H9 (cell line): ENCODE data around the gene OR5K1. TPM values are rescaled to one million over a fixed set of nuclear protein-coding genes. Genes with fewer than 3 reads are reported as not detected.

Source experiments
- DNase-seq: peaks from one replicate; pipeline ENCODE4 v3.0.0-alpha.2; 2017
- H2AFZ ChIP-seq: one replicate; pipeline ENCODE4 v1.6.1; 2013; ENCODE audit warnings: mild to moderate bottlenecking, low read length, control low read depth, moderate library complexity
- H2AK5ac ChIP-seq: 2 replicates; pipeline ENCODE4 v1.6.1; 2013; ENCODE audit warnings: low read length, control low read depth, mixed read lengths; ENCODE audit not compliant: insufficient read length
- H2BK120ac ChIP-seq: one replicate; pipeline ENCODE4 v1.6.1; 2013; ENCODE audit warnings: low read depth, mild to moderate bottlenecking, low read length, control low read depth, inconsistent platforms; ENCODE audit not compliant: poor library complexity, severe bottlenecking
- H2BK12ac ChIP-seq: 2 replicates; pipeline ENCODE4 v1.6.1; 2013; ENCODE audit warnings: low read length, control low read depth, mixed read lengths, low read depth; ENCODE audit not compliant: insufficient read length
- H2BK15ac ChIP-seq: 2 replicates; pipeline ENCODE4 v1.6.1; 2013; ENCODE audit warnings: low read depth, low read length, control low read depth
- H2BK20ac ChIP-seq: one replicate; pipeline ENCODE4 v1.6.1; 2013; ENCODE audit warnings: low read depth, mild to moderate bottlenecking, low read length, control low read depth, inconsistent platforms; ENCODE audit not compliant: poor library complexity, severe bottlenecking
- H2BK5ac ChIP-seq: 2 replicates; pipeline ENCODE4 v1.6.1; 2013; ENCODE audit warnings: low read length, control low read depth, mixed read lengths; ENCODE audit not compliant: insufficient read length
- H3K14ac ChIP-seq: 2 replicates; pipeline ENCODE4 v1.6.1; 2013; ENCODE audit warnings: low read length, control low read depth; ENCODE audit not compliant: insufficient read depth
- H3K18ac ChIP-seq: 2 replicates; pipeline ENCODE4 v1.6.1; 2013; ENCODE audit warnings: low read depth, mild to moderate bottlenecking, mixed read lengths, low read length, control low read depth; ENCODE audit not compliant: insufficient read length
- H3K23ac ChIP-seq: 2 replicates; pipeline ENCODE4 v1.6.1; 2013; ENCODE audit warnings: low read length, control low read depth, mixed read lengths, low read depth; ENCODE audit not compliant: insufficient read length
- H3K23me2 ChIP-seq: 2 replicates; pipeline ENCODE4 v1.6.1; 2013; ENCODE audit warnings: low read depth, mild to moderate bottlenecking, mixed read lengths, low read length, control low read depth; ENCODE audit not compliant: insufficient read length, poor library complexity, severe bottlenecking
- H3K27ac ChIP-seq: 2 replicates; pipeline ENCODE4 v1.5.1; 2013; ENCODE audit warnings: low read length, control low read depth, mixed read lengths, low read depth; ENCODE audit not compliant: insufficient read length
- H3K27me3 ChIP-seq: 2 replicates; pipeline ENCODE4 v1.6.1; 2013; ENCODE audit warnings: low read length, control low read depth, inconsistent platforms; ENCODE audit not compliant: insufficient read depth
- H3K4ac ChIP-seq: 2 replicates; pipeline ENCODE4 v1.6.1; 2013; ENCODE audit warnings: low read depth, mild to moderate bottlenecking, control low read depth, inconsistent platforms, low read length, moderate library complexity
- H3K4me1 ChIP-seq: 2 replicates; pipeline ENCODE4 v1.6.1; 2013; ENCODE audit warnings: low read length, control low read depth, inconsistent platforms; ENCODE audit not compliant: insufficient read depth
- H3K4me2 ChIP-seq: 2 replicates; pipeline ENCODE4 v1.6.1; 2013; ENCODE audit warnings: low read length, control low read depth, mixed read lengths; ENCODE audit not compliant: insufficient read length, insufficient read depth
- H3K56ac ChIP-seq: 2 replicates; pipeline ENCODE4 v1.6.1; 2013; ENCODE audit warnings: low read depth, mild to moderate bottlenecking, mixed read lengths, low read length, control low read depth; ENCODE audit not compliant: insufficient read length
- H3K79me1 ChIP-seq: 2 replicates; pipeline ENCODE4 v1.6.1; 2013; ENCODE audit warnings: low read depth, mild to moderate bottlenecking, moderate library complexity, low read length, control low read depth, inconsistent platforms; ENCODE audit not compliant: insufficient read depth, poor library complexity, severe bottlenecking
- H3K79me2 ChIP-seq: 2 replicates; pipeline ENCODE4 v1.6.1; 2013; ENCODE audit warnings: low read length, control low read depth, inconsistent platforms; ENCODE audit not compliant: insufficient read depth
- H3K9ac ChIP-seq: 2 replicates; pipeline ENCODE4 v1.6.1; 2013; ENCODE audit warnings: low read length, control low read depth, mixed read lengths; ENCODE audit not compliant: insufficient read length; ENCODE audit errors: extremely low read depth
- H3K9me3 ChIP-seq: one replicate; pipeline ENCODE4 v1.6.1; 2013; ENCODE audit warnings: low read depth, low read length, inconsistent platforms; ENCODE audit not compliant: control insufficient read depth
- H3T11ph ChIP-seq: one replicate; pipeline ENCODE4 v1.6.1; 2013; ENCODE audit warnings: mild to moderate bottlenecking, low read length, control low read depth, inconsistent platforms
- H4K20me1 ChIP-seq: one replicate; pipeline ENCODE4 v1.6.1; 2013; ENCODE audit not compliant: control insufficient read depth, insufficient read length, insufficient read depth
- H4K5ac ChIP-seq: 2 replicates; pipeline ENCODE4 v1.6.1; 2013; ENCODE audit warnings: low read depth, mild to moderate bottlenecking, mixed read lengths, low read length, control low read depth; ENCODE audit not compliant: insufficient read length
- H4K8ac ChIP-seq: replicated peaks from 2 replicates; pipeline ENCODE4 v1.6.1; 2013; ENCODE audit warnings: low read length, control low read depth, mixed read lengths, low read depth; ENCODE audit not compliant: insufficient read length
- H4K91ac ChIP-seq: 2 replicates; pipeline ENCODE4 v1.6.1; 2013; ENCODE audit warnings: low read depth, mild to moderate bottlenecking, moderate library complexity, mixed read lengths, low read length, control low read depth; ENCODE audit not compliant: insufficient read length
- H3K27ac Mint-ChIP-seq, 3 experiments: 2 replicates in 2 of 3; 3 replicates in 1 of 3; pipeline ENCODE4 v1.8.0; 2020 to 2021; ENCODE audit warnings: mixed read lengths in 3 of 3, mild to moderate bottlenecking in 1 of 3, moderate library complexity in 1 of 3
- H3K27me3 Mint-ChIP-seq: 2 replicates; pipeline ENCODE4 v1.8.0; 2021; ENCODE audit warnings: low read depth, mild to moderate bottlenecking, moderate library complexity, mixed read lengths
- H3K36me3 Mint-ChIP-seq, 3 experiments: 2 replicates in 2 of 3; 3 replicates in 1 of 3; pipeline ENCODE4 v1.8.0; 2020 to 2021; ENCODE audit warnings: low read depth in 3 of 3, mixed read lengths in 3 of 3; ENCODE audit not compliant: insufficient read depth in 1 of 3
- H3K4me1 Mint-ChIP-seq, 2 experiments: 2 replicates each; pipeline ENCODE4 v1.8.0; 2020; ENCODE audit warnings: mixed read lengths in 2 of 2
- H3K4me3 Mint-ChIP-seq, 2 experiments: 2 replicates in 1 of 2; 3 replicates in 1 of 2; pipeline ENCODE4 v1.8.0; 2020 to 2021; ENCODE audit warnings: mild to moderate bottlenecking in 2 of 2, mixed read lengths in 2 of 2, moderate library complexity in 1 of 2
- H3K9me3 Mint-ChIP-seq, 2 experiments: 2 replicates in 1 of 2; 3 replicates in 1 of 2; pipeline ENCODE4 v1.8.0; 2020; ENCODE audit warnings: mild to moderate bottlenecking in 2 of 2, mixed read lengths in 2 of 2, moderate library complexity in 1 of 2
- CTCF ChIP-seq: fragments of 200-600 bp; sonication (generic); conservative IDR thresholded peaks from 3 replicates; pipeline ENCODE4 v1.8.0; 2021; ENCODE audit warnings: antibody characterized with exemption, mild to moderate bottlenecking
- WGBS: extraction: QIAGEN DNeasy Blood & Tissue Kit; methylation state at CpG from one replicate; pipeline ENCODE4 v1.1.7; 2013; ENCODE audit warnings: missing lambda C conversion rate, low lambda C conversion rate, mixed read lengths; ENCODE audit not compliant: insufficient read length; ENCODE audit errors: extremely low coverage; 5-methylcytosine and 5-hydroxymethylcytosine counted together
- total RNA-seq: library from RNA; stranded (reverse); gene quantifications from 2 replicates; pipeline ENCODE4 v1.2.1, GENCODE V29; 2021

Gene OR5K1
- total RNA-seq, 1 experiment from 2014 or later, result not detected

DNA sequence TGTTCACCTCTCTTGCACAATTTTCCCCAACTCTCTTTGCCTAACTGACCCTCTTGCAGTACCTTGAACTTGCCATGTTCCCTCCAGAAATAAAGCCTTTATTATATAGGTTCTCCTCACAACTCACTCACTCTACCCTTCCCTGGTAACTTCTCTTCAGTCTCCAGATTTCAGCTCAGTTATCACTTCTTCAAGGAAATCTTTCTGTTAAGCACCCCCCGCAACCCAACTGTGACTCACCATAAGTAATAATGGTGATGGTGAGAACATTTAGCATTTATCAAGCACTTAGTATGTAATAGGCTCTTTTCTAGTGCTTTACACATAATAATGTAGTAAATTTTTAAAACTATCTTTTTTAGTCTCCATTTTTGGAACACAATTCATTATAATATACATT lies 8.1 kb upstream of the OR5K1 start:
- H3K9ac ChIP-seq, result no peak overlapping the region
- no peak overlapping the region for H3K14ac ChIP-seq
- H4K5ac ChIP-seq, result no peak overlapping the region
- Mint-ChIP-seq H3K27me3 (no peaks in the 10 kb centered on the region), H3K9me3 (no peaks in the 10 kb centered on the region; a peak in 2 of 5 replicates), H3K4me3 (no peak overlapping the region), H3K36me3 (no peaks in the 10 kb centered on the region), H3K4me1 (no peaks in the 10 kb centered on the region), H3K27ac (no peak overlapping the region)
- H3K18ac ChIP-seq, result no peak overlapping the region
- no peaks in the 10 kb centered on the region for H3K4me1 ChIP-seq
- H3K27me3 ChIP-seq, result no peaks in the 10 kb centered on the region
- no peak overlapping the region for H3K4ac ChIP-seq
- no peaks in the 10 kb centered on the region for H3K79me1 ChIP-seq
- no peaks in the 10 kb centered on the region for H3K9me3 ChIP-seq
- TF ChIP-seq CTCF, result no peak
- H2BK120ac ChIP-seq, result no peak overlapping the region
- no peaks in the 10 kb centered on the region for H3K79me2 ChIP-seq
- H3K27ac ChIP-seq, result no peak overlapping the region
- no peak overlapping the region for H2BK12ac ChIP-seq
- DNase-seq, result no peak
- no peak overlapping the region for H2BK15ac ChIP-seq
- H4K91ac ChIP-seq, result no peak overlapping the region
- no peak overlapping the region for H3K56ac ChIP-seq
- H4K20me1 ChIP-seq, result no peaks in the 10 kb centered on the region
- H2AFZ ChIP-seq, result no peak overlapping the region
- no peak overlapping the region for H2BK20ac ChIP-seq
- H3K23me2 ChIP-seq, result no peaks in the 10 kb centered on the region
- H4K8ac ChIP-seq, result no peak overlapping the region
- H3T11ph ChIP-seq, result no peak overlapping the region
- H2BK5ac ChIP-seq, result no peak overlapping the region
- no CpG with 5 or more reads among the region's 1 CpG for WGBS
- H3K23ac ChIP-seq, result no peak overlapping the region
- no peak overlapping the region for H2AK5ac ChIP-seq
- H3K4me2 ChIP-seq, result no peak overlapping the region
